NCI-H82 treated with DMSO at 0.1 percent for 48 hours (cell line): ENCODE results near the gene CFAP299.
"Not testable (repeated sequence)": the region's sequence is repeated elsewhere in the genome, so short reads cannot be mapped to it uniquely, and the experiment has no call there.

Source experiments
- DNase-seq: peaks from one replicate; lab custom pipeline; 2025; ENCODE audit not compliant: unreplicated experiment; lab: John Stamatoyannopoulos, UW

Gene CFAP299

GRCh38 chr4:80324171-80324570 is 11.4 kb upstream of the CFAP299 start:
- DNase-seq: no peak

DNA sequence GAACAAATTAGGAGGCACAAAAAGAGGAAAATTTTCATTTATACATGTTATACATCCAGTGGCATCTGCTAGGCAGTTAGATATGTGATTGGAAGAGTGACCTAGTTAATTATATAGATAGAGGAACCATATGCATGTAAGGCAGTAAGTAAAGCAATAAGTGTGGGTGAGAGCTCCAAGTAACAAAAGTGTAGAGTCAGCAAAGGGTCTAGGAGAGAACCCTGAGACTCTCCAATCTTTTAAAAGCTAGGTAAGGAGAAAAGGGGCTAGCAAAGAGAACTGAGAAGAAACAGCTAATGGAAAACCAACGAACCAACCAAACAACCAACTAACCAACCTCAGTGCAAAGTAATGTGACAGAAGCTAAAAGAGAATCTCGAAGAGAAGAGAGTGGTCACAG is 3.8 kb upstream of the CFAP299 start:
- DNase-seq: no peak

DNA sequence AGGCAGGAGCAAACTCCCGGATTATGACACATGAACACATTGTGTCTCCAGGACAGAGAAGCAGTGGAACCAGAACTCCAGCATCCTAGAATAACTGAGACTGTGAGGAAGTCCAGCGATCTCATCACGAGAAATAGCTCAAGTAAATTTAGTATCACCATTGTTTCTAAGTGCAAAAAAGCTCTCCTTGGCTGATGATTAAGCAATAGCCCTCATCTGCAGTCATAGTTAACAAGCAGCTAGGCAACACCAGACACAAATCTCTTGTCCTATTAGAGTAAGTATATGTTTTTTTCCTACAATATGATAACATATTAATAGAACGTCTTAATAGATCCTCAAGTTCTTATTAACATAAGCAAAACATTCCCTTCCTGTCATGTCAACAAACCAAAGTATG is 2.4 kb upstream of the CFAP299 start:
- DNase-seq: no peak

- no peak for DNase-seq
Measured at GRCh38 chr4:80334568-80334967, 962 bp upstream of the CFAP299 start.

DNA sequence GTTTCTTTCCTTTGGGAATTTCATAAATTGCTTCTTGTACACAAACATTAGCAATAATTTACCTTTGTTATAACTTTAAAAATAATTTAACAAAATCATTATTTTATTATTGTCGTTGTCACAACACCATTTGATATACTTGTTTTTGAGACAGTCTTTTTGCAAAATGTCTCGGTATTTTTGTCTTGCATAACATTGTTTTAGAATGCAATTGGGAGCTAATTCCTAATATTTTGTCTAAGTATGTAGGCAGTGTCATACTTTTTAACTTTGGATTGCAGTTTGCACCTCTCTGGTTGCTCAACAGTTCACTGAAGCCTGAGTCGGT is 340 bp upstream of the CFAP299 start:
- DNase-seq: no peak

GRCh38 chr4:80336582-80336981 is 1.1 kb downstream of the CFAP299 start:
- no peak for DNase-seq

GRCh38 chr4:80340036-80340435 is 4.5 kb downstream of the CFAP299 start:
- no peak for DNase-seq

GRCh38 chr4:80342684-80343083 is 7.2 kb downstream of the CFAP299 start:
- not testable (repeated sequence) for DNase-seq

- no peak for DNase-seq
Measured at GRCh38 chr4:80343887-80344286, 8.4 kb downstream of the CFAP299 start.

DNA sequence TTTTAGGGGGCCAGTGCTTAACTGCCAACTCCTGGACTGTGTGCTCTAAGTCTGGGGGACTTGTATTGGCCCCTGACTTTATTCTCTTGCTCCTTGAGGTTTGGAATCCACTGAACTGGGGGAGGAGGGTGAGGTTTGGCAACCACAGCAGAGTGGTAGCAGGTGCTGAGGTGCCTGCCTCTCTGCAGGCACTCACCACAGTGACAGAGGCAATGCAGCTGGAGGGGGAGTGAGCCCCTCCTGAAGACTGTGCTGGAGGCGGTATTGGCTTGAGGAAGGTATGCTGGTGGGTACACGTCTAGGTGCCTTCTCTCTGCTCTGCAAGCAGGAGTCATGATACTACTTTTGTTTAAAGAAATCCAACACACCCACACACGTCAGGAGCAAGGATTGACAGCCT is 24.6 kb downstream of the CFAP299 start:
- no peak for DNase-seq

DNA sequence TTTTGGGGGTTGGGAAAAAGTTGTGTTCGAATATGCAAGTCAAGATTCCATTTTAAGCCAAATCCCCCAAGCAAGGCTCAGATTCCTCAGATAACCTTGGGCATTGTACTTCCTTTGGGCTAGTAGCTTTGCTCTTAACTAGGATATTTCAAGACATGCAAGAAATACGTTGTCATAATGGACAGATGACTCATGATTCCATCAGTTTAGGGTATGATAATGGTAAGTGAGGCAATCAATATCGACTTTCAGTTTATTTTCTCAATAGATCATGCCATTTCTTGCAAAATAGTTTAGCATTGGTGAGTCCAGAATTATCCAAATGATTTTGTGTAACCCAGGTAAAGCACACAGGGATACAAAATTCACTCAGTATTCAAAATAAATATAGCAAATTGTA is 25.4 kb downstream of the CFAP299 start:
- no peak for DNase-seq

DNA sequence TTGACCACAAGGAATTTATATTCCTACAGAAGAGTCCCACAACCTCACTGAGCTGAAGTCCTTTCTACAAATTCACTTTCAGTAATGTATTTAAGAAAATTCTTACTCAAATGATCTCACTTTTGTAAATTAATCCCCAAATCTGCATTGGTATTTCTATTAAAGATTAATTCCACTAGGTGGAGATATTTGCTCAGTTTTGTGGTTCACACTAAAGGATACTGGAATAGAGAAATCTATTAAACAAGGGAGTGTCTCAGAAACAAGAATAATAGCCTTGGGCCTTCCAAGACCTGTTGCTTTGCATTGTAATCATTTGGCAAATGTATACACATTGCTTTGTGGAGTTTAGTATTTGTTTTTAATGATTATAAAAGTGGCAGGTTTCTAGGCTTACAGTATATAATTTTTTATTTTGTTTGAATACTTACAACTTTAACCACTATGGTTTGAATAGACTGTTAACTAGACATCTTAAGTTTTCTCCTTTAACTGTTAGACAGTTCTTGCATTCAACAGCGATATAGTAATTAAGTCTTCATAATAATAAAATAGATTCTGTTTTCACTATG is 25.9 kb downstream of the CFAP299 start:
- DNase-seq: no peak

DNA sequence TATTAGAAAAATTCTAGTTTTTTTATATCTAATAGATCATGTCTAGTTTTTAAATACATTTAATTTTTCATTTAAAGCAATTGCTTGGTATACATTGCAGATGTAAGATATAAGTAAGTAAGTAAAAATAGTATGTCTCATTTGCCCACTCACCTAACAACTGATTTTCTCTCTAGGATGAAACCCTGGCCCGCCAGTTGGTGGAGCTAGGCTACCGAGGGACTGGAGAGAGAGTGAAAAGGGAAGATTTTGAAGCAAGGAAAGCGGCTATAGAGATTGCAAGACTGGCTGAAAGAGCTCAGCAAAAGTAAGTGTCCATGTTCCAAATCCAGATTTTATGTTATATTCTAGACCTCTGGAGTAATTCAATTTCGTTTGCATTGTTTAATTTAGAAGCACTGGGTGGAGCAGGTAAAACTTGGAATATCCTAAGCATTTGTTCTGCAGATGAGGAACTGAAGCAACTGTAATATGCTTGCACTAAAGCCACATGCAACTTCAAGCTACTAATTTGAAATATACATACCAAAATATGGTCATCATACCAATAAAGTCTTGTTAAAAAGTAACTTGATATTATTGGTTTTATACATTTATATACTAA is 27.1 kb downstream of the CFAP299 start:
- peak; percentile 9 for DNase-seq

DNA sequence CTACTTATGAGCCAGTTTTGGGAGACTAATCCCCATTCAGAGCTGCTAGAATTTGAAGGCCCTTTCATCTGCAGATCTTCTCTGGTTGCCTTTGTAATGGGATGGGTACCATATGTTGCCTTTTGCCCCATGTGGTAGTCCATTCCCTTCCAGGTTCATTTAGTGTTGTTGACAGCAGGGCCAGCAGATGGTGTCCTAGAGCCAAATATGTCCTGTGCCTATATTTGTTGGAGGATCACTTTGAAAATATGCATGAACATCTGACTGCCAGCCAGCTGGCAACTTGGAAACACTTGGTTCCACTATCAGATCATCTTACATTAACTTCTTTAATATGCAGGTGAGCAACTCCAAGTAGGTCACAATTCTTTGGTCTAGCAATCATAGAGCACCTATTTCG is 30.4 kb downstream of the CFAP299 start:
- peak; percentile 16 for DNase-seq

- no peak for DNase-seq
Measured at GRCh38 chr4:80367737-80368136, 32.2 kb downstream of the CFAP299 start.

DNA sequence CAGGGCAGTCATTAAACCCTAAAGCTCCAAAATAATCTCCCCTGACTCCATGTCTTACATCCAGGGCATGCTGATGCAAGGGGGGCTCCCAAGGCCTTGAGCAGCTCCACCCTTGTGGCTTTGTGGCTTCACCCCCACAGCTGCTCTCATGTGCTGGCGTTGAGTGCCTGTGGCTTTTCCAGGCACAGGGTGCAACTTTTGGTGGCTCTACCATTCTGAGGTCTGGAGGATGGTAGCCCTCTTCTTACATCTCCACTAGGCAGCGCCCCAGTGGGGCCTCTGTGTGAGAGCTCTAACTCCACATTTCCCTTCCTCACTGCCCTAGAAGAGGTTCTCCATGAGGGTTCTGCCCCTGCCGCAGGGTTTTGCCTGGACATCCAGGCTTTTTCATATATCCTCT is 35.1 kb downstream of the CFAP299 start:
- DNase-seq: no peak

GRCh38 chr4:80371046-80371445 is 35.5 kb downstream of the CFAP299 start:
- no peak for DNase-seq

- DNase-seq: no peak
Measured at GRCh38 chr4:80374180-80374579, 38.6 kb downstream of the CFAP299 start.

DNA sequence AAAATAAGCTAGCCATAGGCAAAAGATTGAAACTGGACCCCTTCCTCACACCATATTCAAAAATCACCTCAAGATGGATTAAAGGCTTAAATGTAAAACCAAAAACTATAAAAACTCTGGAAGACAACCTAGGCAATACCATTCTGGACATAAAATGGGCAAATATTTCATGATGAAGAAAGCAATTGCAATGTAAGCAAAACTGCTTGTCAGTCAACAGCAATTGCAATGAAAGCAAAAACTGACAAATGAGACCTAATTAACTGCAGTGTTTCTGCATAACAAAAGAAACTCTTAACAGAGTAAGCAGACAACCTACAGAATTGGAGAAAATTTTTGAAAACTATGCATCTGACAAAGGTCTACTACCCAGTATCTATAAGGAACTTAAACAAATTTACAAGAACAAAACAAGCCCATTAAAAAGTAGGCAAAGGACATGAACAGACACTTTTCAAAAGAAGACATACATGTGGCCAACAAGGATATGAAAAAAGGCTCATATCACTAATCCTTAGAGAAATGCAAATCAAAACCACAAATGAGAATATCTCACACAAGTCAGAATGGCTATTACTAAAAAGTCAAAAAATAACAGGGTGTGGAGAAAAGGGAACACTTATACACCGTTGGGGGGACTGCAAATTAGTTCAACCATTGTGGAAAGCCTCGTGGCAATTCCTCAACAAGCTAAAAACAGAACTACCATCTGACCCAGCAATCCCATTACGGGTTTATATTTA is 46.7 kb downstream of the CFAP299 start:
- no peak for DNase-seq

DNA sequence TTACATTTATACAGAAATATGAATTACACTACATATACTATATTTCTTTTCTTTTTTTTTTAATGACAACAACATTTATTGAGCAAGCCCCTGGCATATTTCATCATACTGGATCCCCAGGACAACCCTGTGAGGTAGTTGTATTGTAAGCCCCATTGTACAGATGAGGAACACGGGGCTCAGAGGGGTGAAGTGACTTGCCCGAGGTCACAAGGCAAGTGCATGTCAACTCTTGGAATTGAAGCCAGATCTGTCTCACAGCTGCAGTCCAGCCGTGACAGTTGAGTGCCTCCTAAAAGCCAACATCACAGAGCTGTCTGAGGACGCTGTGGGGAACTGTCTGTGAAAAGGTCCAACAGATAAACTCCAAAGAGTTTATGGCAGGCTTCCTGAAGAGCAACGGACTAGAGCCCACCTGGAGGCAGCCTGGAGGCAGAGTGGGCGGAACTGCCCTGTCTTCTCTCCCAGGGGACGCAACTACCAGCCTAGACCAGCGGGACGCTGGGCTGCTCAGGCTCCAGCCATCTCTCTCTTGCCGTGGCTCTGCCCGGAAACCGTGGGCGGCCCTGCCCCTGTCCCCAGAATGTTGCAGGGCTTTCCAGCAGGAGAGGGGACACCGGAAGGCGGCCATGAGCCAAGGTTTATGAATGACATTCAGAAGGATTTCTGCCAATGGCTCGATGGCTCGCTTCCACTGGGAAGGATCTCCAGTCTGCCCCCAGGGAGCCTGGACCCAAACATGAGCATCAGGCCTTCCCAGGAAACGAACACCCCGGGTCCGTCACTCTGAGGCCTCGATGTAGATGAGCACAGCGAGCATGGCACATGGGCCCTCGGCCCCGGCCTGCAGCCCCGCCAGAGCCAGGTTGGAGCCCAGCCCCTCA is 50.1 kb downstream of the CFAP299 start:
- DNase-seq: no peak

GRCh38 chr4:80386281-80386886 is 50.9 kb downstream of the CFAP299 start:
- DNase-seq: no peak
